Right atrium auricular region (tissue), 2 donors: ENCODE data around the gene RNASEL. TPM values are rescaled to one million over a fixed set of nuclear protein-coding genes. Genes with fewer than 3 reads are reported as not detected.
A peak's percentile ranks its signal among the peaks of the same experiment; 100 is the strongest.

ENCODE experiments used
- DNase-seq: peaks from one replicate; pipeline ENCODE4 v3.0.0-alpha.2; 2019; ENCODE audit warnings: low spot score
- H3K27ac ChIP-seq, 2 donors: fragments of 200-600 bp; sonication (generic); 1 replicate in 1 of 2; 2 replicates in 1 of 2; pipeline ENCODE4 v1.5.1; 2016 to 2019
- H3K27me3 ChIP-seq, 2 donors: fragments of 200-600 bp; sonication (generic); one replicate each; pipeline versions ENCODE4 v1.5.1 to v1.6.0; 2017 to 2019
- H3K36me3 ChIP-seq: fragments of 200-600 bp; sonication (generic); one replicate; pipeline ENCODE4 v1.5.1; 2016
- H3K4me1 ChIP-seq, 2 donors: fragments of 200-600 bp; sonication (generic); one replicate each; pipeline versions ENCODE4 v1.5.1 to v1.6.0; 2017 to 2019
- H3K4me3 ChIP-seq, 2 donors: fragments of 200-600 bp; sonication (generic); 1 replicate in 1 of 2; 2 replicates in 1 of 2; pipeline ENCODE4 v1.5.1; 2017 to 2019; ENCODE audit warnings: mild to moderate bottlenecking in 1 of 2, moderate library complexity in 1 of 2
- H3K9me3 ChIP-seq, 2 donors: fragments of 200-600 bp; sonication (generic); one replicate each; pipeline ENCODE4 v1.5.1; 2019
- CTCF ChIP-seq, 2 donors: fragments of 200-600 bp; sonication (generic); IDR thresholded peaks; one replicate each; pipeline ENCODE4 v1.5.1; 2019; ENCODE audit warnings: antibody characterized with exemption in 2 of 2
- total RNA-seq, 2 donors: library from RNA; depleted of rRNA; stranded (reverse); fragments of >200 nt; gene quantifications; one replicate each; pipeline ENCODE4 v1.1.0, GENCODE V29; 2016

RNASEL gene
- total RNA-seq, 2 donors from 2014 or later = 2.0 to 4.5 TPM

GRCh38 chr1:182608236-182608635, 19.2 kb upstream of the RNASEL start:
- Histone ChIP-seq H3K27ac (no peak overlapping the region), H3K27me3 (no peaks in the 10 kb centered on the region), H3K4me3 (no peak overlapping the region), H3K9me3 (no peaks in the 10 kb centered on the region), H3K36me3 (no peaks in the 10 kb centered on the region), H3K4me1 (peaks cover 0 to 12% of the 10 kb centered on the region in 2 donors)
- no peak for DNase-seq
- no peak for TF ChIP-seq CTCF (IDR thresholded peaks at IDR 0.05)

DNA sequence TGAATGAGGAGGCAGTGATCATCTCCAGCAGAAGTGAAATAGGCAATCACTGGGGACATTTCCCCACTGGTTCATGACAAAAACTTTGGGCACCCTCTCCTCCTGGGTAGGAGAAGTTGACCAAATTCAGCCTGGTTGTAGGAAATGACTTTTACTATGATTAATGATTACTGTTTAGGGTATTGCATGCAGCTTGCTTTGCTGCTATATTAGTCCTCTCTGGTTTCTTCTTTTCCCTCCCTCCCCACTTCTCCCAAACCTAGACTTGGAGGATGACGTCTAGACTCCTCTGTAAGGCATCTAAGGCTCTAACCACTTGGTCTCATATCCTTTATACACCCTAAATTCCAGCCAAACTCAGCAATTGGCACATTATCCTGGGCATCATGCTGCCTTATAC, 18.5 kb upstream of the RNASEL start:
- Histone ChIP-seq H3K27ac (no peak overlapping the region), H3K4me3 (no peak overlapping the region), H3K4me1 (peaks cover 0 to 12% of the 10 kb centered on the region in 2 donors), H3K27me3 (no peaks in the 10 kb centered on the region), H3K36me3 (no peaks in the 10 kb centered on the region), H3K9me3 (no peaks in the 10 kb centered on the region)
- TF ChIP-seq CTCF (IDR thresholded peaks at IDR 0.05) = no peak
- DNase-seq = no peak

DNA sequence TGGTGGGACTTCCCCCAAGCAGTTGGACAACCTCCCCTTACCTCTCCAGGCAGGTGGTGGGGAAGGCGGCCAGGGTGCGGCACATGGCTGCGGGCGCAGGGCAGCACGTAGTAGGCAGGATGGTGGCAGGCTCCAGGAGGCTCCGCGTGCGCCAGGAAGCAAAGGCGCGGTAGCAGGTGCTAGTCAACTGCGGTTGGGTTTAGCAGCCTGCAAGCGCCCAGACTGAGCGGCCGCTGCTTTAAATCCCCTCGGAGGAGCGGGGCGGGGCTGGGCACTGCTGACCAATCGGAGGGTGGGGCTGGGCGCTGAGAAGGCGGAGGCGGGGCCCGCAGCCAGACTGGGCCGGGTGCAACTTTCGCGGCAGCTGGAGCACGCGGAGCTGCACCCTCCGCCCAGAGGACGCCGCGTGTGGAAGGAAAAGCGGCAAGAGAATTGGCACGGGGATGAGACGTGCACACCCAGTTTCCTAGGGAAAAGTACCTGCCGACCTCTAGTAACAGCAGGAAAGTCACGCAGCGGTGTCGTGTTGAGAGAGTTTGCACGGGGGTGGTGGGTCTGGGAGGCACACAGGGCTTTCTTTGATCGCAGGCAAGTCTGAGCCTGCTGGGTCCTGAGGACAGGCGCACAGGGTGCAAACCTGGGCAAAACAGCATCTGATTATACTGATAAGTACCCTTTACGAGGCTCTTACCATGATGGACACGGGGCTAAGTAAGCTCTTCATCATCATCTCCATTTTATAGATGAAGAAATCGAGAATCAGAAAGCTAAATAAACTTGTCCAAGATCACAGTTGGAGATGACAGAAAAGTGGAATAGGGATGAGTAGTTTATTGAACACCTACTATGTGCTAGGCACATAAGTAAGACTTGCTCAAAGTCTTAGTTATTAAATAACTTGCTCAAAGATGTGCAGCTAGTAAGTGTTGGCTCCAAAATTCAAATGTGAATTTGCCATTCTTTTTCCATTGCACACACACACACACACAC, 15.4 kb upstream of the RNASEL start, which contains the start of gene RGS16:
TSS of gene RGS16 (minus strand) at position 215 of the 990 bp plus-strand sequence. CDS start at position 85, 130 bp downstream.
- peak within 1 kb of the TSS; percentile 42 to 58 for H3K4me3 ChIP-seq
- H3K4me1 ChIP-seq = peaks cover 0 to 21% of the 10 kb centered on the region in 2 donors
- no peaks in the 10 kb centered on the region for H3K36me3 ChIP-seq
- peak within 1 kb of the TSS; percentile 27 to 65 for H3K27ac ChIP-seq
- peak in 1 of 2 donors; percentile 22 for TF ChIP-seq CTCF (IDR thresholded peaks at IDR 0.05)
- no peaks in the 10 kb centered on the region for H3K9me3 ChIP-seq
- no peaks in the 10 kb centered on the region for H3K27me3 ChIP-seq
- DNase-seq = peak; percentile 93

DNA sequence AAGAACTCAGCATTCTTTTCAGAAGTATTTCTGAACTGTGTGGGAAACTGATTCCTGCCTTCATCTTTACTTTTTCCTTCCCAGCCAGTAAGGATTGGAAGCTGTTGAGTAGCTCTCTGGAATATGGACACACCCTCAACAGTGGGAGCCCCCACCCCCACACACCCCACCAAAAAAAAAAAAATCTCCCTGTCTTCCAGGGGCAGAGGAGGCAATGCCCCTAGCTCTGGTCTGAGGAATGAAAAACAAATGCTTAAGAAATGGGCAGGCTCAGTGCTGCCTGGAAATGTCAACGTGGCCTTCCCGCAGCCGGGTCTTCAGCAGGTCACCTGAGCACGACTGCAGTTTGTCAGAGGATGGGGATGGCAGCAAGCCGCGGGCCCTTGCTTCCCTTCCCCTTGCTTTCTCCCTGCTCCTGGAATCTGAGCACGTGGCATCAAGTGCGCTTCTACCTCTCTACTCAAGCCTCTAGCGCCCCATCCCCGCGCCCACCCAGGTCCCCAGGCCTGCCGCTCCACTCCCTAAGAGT, 14.7 kb upstream of the RNASEL start:
- TF ChIP-seq CTCF (IDR thresholded peaks at IDR 0.05) = no peak
- peak overlapping the region in 1 of 2 donors; percentile 65 for H3K27ac ChIP-seq

DNA sequence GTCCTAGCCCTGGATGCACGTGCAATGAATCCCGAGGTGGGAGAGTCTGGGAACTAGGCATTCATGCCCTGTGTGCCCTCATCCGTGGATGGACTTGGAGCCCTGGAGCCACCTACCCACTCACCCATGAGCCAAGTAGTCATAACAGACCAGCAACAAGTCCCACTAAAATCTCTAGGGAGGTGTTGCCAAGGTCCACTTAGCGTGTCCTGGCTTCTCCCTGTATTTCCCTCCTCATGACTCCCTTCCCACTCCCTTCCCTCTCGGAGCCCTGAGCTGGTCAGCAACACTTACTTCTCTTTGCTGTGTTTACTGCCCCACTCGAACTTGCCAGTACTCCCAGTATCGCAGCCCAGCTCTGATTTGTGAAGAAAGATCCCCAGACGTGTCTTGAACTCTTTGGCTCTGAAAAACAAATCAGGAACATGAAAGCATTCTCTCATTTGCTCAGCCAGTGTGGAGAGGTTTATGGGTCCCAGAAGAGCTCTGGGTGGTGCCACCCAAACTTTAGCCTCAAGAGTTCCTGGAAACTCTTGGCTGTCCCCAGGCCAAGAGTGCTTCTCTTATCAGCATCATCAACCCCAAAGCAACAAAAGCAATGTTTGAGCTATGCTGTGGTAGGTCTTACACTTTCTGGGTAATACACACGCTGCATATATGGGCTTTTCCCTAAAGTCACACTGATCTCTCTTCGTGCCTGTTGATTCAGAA, 14.0 kb upstream of the RNASEL start:
- Histone ChIP-seq H3K27me3 (no peaks in the 10 kb centered on the region), H3K27ac (peak overlapping the region; percentile 27 to 65), H3K9me3 (no peaks in the 10 kb centered on the region), H3K4me1 (peaks cover 0 to 21% of the 10 kb centered on the region in 2 donors), H3K36me3 (no peaks in the 10 kb centered on the region), H3K4me3 (peak overlapping the region; percentile 42 to 58)
- TF ChIP-seq CTCF (IDR thresholded peaks at IDR 0.05) = no peak
- no peak for DNase-seq

More for the DNA sequence above, 14.7 kb upstream of the RNASEL start:
- no peaks in the 10 kb centered on the region for H3K9me3 ChIP-seq
- no peak for DNase-seq
- H3K36me3 ChIP-seq = no peaks in the 10 kb centered on the region
- no peaks in the 10 kb centered on the region for H3K27me3 ChIP-seq
- peak overlapping the region; percentile 42 to 58 for H3K4me3 ChIP-seq
- H3K4me1 ChIP-seq = peaks cover 0 to 21% of the 10 kb centered on the region in 2 donors
